Skin of body (tissue), 2 donors: Measurements from ENCODE around the gene KBTBD7. TPM values are rescaled to one million over a fixed set of nuclear protein-coding genes. Genes with fewer than 3 reads are reported as not detected.

Experiments used
- DNase-seq: peaks from one replicate; lab custom pipeline; 2025; lab: John Stamatoyannopoulos, UW
- total RNA-seq: library from RNA; depleted of rRNA; stranded (reverse); fragments of >200 nt; gene quantifications from one replicate; pipeline ENCODE4 v1.2.3, GENCODE V29; 2014

Gene KBTBD7, protein sequence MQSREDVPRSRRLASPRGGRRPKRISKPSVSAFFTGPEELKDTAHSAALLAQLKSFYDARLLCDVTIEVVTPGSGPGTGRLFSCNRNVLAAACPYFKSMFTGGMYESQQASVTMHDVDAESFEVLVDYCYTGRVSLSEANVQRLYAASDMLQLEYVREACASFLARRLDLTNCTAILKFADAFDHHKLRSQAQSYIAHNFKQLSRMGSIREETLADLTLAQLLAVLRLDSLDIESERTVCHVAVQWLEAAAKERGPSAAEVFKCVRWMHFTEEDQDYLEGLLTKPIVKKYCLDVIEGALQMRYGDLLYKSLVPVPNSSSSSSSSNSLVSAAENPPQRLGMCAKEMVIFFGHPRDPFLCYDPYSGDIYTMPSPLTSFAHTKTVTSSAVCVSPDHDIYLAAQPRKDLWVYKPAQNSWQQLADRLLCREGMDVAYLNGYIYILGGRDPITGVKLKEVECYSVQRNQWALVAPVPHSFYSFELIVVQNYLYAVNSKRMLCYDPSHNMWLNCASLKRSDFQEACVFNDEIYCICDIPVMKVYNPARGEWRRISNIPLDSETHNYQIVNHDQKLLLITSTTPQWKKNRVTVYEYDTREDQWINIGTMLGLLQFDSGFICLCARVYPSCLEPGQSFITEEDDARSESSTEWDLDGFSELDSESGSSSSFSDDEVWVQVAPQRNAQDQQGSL
- 12.7 TPM for total RNA-seq

GRCh38 chr13:41193919-41194824 is at the start of gene KBTBD7:
TSS of gene KBTBD7 (minus strand) at chr13:41194569. CDS start at chr13:41194257, 312 bp downstream.
- peak; percentile 90 for DNase-seq

DNA sequence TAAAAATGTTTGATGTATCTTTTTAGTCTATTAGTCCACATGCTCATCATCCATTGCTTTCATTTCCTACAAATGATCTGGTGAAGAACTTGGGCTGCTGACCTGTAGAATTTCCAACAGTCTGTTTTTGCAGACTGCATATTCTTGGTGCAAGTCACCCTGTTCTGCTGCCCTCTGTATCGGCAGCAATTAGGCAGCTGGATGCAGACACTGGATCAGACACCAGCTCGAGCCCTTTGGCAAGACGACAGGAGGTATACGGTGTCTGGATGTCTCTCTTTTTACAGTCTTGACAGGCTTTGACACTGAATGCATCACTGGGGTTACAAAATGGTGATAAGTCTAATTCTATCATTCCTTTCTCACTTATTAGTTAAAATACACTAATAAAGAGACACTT is 47.3 kb upstream of the KBTBD7 start:
- DNase-seq: no peak

DNA sequence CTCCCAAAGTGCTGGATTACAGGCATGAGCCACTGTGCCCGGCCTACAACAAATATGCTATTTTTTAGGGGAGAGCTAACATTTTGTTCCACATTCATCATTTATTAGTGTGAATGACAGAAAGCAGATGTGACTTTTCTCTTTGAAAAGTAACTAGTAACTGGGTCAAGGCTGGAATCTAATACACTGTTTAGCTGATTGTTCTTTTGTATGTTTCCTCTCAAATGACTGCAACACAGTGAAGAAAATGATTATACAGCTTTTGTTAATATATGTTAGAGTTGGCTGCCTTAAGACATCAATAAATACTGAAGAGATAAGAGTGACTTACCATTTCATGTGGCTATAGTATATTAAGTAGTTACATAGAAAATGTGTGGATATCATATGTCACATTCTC is 42.0 kb upstream of the KBTBD7 start:
- DNase-seq: no peak

GRCh38 chr13:41232578-41233480 is 38.5 kb upstream of the KBTBD7 start:
- no peak for DNase-seq

DNA sequence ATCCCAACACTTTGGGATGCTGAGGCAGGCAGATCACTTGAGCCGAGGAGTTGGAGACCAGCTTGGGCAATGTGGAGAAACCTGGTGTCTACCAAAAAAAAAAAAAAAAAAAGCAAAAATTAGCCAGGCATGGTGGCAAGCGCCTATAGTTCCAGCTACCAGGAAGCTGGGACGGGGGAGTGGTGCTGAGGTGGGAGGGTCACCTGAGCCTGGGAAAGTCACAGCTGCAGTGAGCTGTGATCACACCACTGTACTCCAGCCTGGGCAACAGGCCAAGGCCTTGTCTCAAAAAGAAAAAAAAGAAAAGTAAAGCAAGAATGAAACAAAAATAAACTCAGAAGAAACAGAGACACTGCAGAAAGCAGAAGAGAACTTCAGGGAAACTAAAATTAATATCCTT is 37.4 kb upstream of the KBTBD7 start:
- no peak for DNase-seq

GRCh38 chr13:41231025-41231677 is 36.8 kb upstream of the KBTBD7 start:
- DNase-seq: no peak

DNA sequence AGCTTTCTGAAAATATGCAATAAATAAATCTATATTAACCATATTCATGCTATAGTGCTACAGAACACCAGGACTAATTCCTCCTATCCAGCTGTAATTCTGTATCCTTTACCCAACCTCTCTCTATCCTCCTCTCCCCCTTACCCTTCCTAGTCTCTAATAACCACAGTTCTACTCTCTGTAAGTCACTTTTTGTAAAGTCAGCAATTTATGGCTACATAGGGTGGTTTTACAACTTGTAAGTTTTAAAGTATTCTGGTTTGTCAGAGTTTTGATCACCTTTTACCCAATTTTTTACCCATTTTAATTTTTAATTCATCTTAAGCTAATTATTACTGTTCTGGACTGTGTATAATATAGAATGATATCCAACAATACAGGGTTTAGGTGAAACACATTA is 35.0 kb upstream of the KBTBD7 start:
- no peak for DNase-seq

- DNase-seq: no peak
Observed at GRCh38 chr13:41224113-41225110, 30.0 kb upstream of the KBTBD7 start.

- peak; percentile 39 for DNase-seq
Observed at GRCh38 chr13:41222259-41222852, 28.0 kb upstream of the KBTBD7 start.

DNA sequence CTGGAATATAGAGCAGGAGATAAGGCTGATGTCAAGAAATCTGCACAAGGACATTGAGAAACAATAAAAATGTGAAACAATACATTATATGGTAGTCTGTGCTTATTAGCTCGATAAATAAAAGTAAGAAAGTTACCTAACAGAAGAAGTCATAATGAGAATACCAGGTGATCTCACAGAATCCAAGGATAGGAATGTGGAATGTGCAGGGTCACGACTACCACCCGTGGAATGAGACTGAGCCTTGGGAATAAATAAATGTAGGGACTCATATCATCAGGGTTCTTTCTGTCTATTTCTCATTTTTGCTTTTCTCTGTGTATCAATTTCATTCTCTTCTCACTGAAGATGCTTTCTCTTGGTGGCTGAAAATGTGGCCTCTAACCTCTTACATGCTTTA is 26.0 kb upstream of the KBTBD7 start:
- no peak for DNase-seq

DNA sequence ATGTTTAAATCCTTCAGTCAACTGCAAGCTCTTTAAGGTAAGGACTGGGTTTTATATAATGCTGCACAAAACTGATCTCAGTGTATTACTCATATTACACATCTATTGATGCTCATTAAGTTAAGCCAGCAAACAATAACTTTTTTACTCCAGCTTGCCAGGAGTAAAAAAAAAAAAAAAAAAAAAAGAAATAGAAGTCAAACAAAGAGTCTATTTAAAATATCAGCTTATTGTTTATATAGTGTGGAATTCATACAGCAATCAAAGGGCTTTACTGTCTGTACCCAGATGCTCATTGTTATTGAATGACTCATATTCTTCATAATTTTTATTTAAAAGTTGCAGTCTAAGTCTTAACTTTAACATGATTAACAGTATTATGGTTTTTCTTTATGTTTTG is 21.8 kb upstream of the KBTBD7 start:
- DNase-seq: no peak

DNA sequence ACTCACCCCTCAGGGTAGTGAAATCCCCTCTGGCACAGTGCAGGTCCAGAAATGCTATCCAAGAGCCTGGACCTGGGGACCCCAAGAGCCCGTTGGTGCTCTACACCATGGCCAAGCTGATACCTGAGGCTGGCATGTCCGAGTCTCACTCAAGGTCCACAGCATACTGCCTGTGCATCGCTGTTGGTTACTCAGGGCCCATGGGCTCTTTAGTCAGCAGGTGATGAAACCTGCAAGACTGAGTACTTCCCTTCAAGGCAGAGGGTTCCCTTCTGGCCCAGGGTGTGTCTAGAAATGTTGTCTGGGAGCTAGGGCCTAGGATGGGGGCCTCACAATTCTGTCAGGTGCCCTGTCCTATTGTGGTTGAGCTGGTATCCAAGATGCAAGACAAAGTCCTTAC is 19.6 kb upstream of the KBTBD7 start:
- no peak for DNase-seq

DNA sequence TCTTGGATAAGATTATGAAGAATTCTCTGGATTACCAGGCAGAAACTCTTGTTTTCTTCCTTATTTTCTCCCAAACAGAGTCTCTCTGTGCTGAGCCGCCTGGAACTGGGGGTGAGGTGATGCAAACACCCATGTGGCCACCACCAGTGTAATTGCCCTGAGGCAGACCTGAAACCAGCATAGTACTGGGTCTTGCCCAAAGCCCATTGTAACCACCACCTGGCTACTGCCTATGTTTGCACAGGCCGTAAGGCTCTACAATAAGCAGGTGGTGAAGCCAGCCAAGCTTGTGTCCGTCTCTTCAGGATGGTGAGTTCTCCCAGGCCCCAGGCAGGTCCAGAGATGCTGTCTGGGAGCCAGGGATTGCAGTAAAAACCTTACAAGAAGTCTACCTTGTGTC is 18.9 kb upstream of the KBTBD7 start:
- no peak for DNase-seq

DNA sequence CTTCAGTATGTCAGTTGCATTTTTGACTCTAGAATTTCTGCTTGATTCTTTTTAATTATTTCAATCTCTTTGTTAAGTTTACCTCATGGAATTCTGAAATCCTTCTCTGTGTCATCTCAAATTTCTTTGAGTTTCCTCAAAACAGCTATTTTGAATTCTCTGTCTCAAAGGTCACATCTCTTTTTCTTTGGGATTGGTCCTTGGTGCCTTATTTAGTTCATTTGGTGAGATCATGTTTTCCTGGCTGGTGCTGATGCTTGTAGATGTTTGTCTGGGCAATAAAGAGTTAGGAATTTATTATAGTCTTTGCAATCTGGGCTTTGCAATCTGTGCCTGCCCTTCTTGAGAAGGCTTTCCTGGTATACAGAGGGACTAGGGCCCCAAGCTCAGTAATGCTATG is 18.5 kb upstream of the KBTBD7 start:
- DNase-seq: no peak

GRCh38 chr13:41211062-41211461 is 16.7 kb upstream of the KBTBD7 start:
- DNase-seq: no peak

GRCh38 chr13:41206467-41206866 is 12.1 kb upstream of the KBTBD7 start:
- DNase-seq: no peak

DNA sequence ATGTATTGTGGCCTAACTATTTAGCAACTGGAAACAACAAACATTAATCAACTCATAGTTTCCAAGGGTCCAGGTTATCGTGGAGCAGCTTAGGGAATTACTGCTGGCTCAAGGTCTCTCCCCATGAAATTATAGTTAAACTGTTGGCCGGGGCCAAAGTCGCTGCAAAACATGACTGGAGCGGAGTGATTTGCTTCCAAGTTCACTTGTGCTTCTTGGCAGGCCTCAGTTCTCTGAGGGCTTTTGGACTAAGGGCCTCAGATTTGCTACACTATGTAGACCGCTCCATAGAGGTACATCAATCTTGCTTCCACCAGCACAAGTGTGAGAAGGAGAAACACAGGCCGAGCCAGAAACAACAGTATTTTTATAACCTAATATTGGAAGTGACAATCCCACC is 9.4 kb upstream of the KBTBD7 start:
- no peak for DNase-seq

GRCh38 chr13:41200126-41200525 is 5.8 kb upstream of the KBTBD7 start:
- DNase-seq: peak; percentile 64

- DNase-seq: no peak
Observed at GRCh38 chr13:41199526-41199925, 5.2 kb upstream of the KBTBD7 start.
